Renal cortex interstitium (tissue), 15 donors: Measurements from ENCODE around the gene LARGE1. TPM values are rescaled to one million over a fixed set of nuclear protein-coding genes. Genes with fewer than 3 reads are reported as not detected.

Experiments
- DNase-seq, 11 donors: peaks; one replicate each; pipeline ENCODE4 v3.0.0-alpha.2; 2013; ENCODE audit warnings: low read depth in 9 of 11, low spot score in 4 of 11; ENCODE audit errors: extremely low read depth in 1 of 11
- long read RNA-seq, 16 experiments: transcript quantifications; one replicate each; lab custom pipeline, GENCODE V29; 2026
- polyA plus RNA-seq, 3 donors: library from polyadenylated mRNA; unstranded; fragments of 120-200 nt; gene quantifications; one replicate each; pipeline ENCODE4 v1.2.1, GENCODE V29; 2013; ENCODE audit not compliant: insufficient read length in 3 of 3

LARGE1 gene
- polyA plus RNA-seq, result 10 to 100 TPM; 24.6 to 27.8 (median 27.1) TPM
- long read RNA-seq, donor 1, partial matches to known transcripts, result 18 of 18 reads
- long read RNA-seq, donor 1, other reads (novel, unspliced or antisense), result 0 of 18 reads
- long read RNA-seq, donor 2, full-length matches to known transcripts, result 1 of 1 reads
- long read RNA-seq, donor 2, partial matches to known transcripts, result 0 of 1 reads
- long read RNA-seq, donor 2, other reads (novel, unspliced or antisense), result 0 of 1 reads
- long read RNA-seq, donor 3, full-length matches to known transcripts, result 7 of 7 reads
- long read RNA-seq, donor 3, partial matches to known transcripts, result 0 of 7 reads
- long read RNA-seq, donor 3, other reads (novel, unspliced or antisense), result 0 of 7 reads
- long read RNA-seq, donor 4, full-length matches to known transcripts, result 4 of 27 reads
- long read RNA-seq, donor 4, partial matches to known transcripts, result 11 of 27 reads
- long read RNA-seq, donor 4, other reads (novel, unspliced or antisense), result 12 of 27 reads
- long read RNA-seq, donor 5, full-length matches to known transcripts, result 1 of 55 reads
- long read RNA-seq, donor 5, partial matches to known transcripts, result 44 of 55 reads
- long read RNA-seq, donor 5, other reads (novel, unspliced or antisense), result 10 of 55 reads
- long read RNA-seq, donor 6, full-length matches to known transcripts, result 2 of 13 reads
- long read RNA-seq, donor 6, partial matches to known transcripts, result 11 of 13 reads
- long read RNA-seq, donor 6, other reads (novel, unspliced or antisense), result 0 of 13 reads
- long read RNA-seq, donor 7, full-length matches to known transcripts, result 1 of 10 reads
- long read RNA-seq, donor 7, partial matches to known transcripts, result 9 of 10 reads
- long read RNA-seq, donor 7, other reads (novel, unspliced or antisense), result 0 of 10 reads
- long read RNA-seq, donor 8, full-length matches to known transcripts, result 3 of 3 reads
- long read RNA-seq, donor 8, partial matches to known transcripts, result 0 of 3 reads
- long read RNA-seq, donor 8, other reads (novel, unspliced or antisense), result 0 of 3 reads
- long read RNA-seq, donor 9, partial matches to known transcripts, result 11 of 11 reads
- long read RNA-seq, donor 9, other reads (novel, unspliced or antisense), result 0 of 11 reads
- long read RNA-seq, donor 10, full-length matches to known transcripts, result 4 of 10 reads
- long read RNA-seq, donor 10, partial matches to known transcripts, result 6 of 10 reads
- long read RNA-seq, donor 10, other reads (novel, unspliced or antisense), result 0 of 10 reads
- long read RNA-seq, donor 11, full-length matches to known transcripts, result 4 of 4 reads
- long read RNA-seq, donor 11, partial matches to known transcripts, result 0 of 4 reads
- long read RNA-seq, donor 11, other reads (novel, unspliced or antisense), result 0 of 4 reads
- long read RNA-seq, donor 12, full-length matches to known transcripts, result 2 of 2 reads
- long read RNA-seq, donor 12, partial matches to known transcripts, result 0 of 2 reads
- long read RNA-seq, donor 12, other reads (novel, unspliced or antisense), result 0 of 2 reads
- long read RNA-seq, donor 13, full-length matches to known transcripts, result 7 of 34 reads
- long read RNA-seq, donor 13, partial matches to known transcripts, result 20 of 34 reads
- long read RNA-seq, donor 13, other reads (novel, unspliced or antisense), result 7 of 34 reads
- long read RNA-seq, donor 14, full-length matches to known transcripts, result 2 of 9 reads
- long read RNA-seq, donor 14, partial matches to known transcripts, result 7 of 9 reads
- long read RNA-seq, donor 14, other reads (novel, unspliced or antisense), result 0 of 9 reads
- long read RNA-seq, donor 15, full-length matches to known transcripts, result 2 of 2 reads
- long read RNA-seq, donor 15, partial matches to known transcripts, result 0 of 2 reads
- long read RNA-seq, donor 15, other reads (novel, unspliced or antisense), result 0 of 2 reads
- long read RNA-seq, donor 16, full-length matches to known transcripts, result 4 of 39 reads
- long read RNA-seq, donor 16, partial matches to known transcripts, result 26 of 39 reads
- long read RNA-seq, donor 16, other reads (novel, unspliced or antisense), result 9 of 39 reads

DNA sequence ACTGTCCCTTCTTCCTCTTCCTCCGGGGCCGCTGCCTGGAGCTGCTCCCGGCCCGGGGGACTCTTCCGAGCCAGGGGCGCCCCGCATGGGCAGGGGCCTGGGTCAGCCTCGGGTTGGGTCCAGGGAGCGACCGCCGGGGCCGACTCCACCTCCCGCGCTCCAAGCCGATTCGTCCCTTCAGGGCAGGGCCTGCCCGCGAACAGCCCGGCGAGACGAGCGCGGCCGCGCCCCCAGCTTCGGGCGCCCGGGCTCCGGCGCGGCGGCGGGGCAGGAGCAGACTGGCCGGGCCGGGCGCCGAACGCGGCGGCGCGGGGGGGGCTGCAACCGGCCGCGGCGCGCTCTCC is at the start of gene LARGE1:
LARGE1 (minus strand) TSS at position 280 of the 344 bp plus-strand sequence.
- peak in 1 of 11 donors; percentile 27 for DNase-seq

DNA sequence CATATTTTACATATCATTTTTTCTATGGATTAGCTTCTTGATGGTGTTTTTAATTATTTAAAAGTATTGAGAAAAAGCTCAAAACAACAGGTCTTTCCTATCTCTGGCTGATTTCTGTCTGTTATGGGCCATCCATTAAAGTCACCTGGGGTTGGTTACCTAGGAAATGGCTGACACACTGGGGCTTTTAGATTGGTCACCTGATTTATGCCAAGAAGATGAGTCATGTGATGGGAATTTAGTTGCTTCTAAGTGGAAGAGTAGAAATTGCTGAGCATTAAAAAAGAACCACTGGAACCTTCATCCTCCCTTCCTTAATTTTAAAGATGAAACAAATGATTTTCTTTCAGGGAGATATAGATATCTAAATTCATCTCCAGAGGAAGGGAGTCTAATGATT is 48.8 kb upstream of the LARGE1 start:
- DNase-seq, result no peak

DNA sequence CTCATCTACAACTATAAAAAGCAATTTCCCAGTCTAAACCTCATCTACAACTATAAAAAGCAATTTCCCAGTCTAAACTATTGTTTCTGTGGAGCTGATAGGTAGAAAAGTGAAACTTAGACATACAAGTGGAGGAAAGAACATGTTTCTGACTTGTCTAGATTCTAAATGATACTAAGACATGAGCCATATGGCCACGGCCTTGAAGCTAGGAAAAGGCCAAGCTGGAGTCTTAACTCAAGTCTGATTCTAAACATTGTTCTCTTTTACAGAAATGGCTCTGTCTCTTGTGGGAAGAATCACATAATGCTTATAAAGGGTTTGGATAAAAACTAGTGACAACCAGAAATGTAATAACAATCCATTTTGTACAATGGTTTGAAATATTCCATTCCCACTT is 43.8 kb upstream of the LARGE1 start:
- DNase-seq, result peak in 5 of 11 donors; percentile 7 to 57 (median 23)

DNA sequence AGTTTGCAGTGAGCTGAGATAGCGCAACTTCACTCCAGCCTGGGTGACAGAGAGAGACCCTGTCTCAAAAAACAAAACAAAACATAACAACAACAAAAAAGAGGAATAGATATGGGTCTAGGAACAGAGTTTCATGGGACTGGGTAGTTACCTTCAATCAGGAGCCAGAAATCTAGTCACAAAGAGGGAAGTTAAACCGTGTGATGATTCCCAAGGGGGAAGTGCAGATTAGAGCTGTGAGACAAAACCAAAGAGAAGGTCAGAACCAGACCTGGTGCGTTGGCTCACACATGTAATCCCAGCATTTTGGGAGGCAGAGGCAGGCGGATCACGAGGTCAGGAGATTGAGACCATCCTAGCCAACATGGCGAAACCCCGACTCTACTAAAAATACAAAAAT is 42.1 kb upstream of the LARGE1 start:
- DNase-seq, result no peak

DNA sequence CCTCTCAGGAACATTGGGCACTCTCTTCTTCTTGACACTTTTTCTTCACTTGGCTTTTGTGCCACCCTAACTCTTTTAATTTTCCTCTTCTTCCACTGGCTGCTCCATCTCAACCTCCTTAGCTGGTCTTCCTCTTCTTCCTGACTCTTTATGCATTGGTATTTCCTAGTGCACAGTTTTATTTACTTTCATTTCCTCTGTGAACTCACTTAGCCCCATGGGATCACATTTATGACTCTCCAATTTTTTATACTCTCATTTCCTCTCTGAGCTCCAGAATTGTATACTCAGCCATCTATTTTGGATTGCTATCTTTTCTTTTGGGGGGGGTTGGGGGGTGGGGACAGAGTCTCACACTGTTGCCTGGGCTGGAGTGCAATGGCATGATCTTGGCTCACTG is 38.5 kb upstream of the LARGE1 start:
- peak in 1 of 11 donors; percentile 8 for DNase-seq

DNA sequence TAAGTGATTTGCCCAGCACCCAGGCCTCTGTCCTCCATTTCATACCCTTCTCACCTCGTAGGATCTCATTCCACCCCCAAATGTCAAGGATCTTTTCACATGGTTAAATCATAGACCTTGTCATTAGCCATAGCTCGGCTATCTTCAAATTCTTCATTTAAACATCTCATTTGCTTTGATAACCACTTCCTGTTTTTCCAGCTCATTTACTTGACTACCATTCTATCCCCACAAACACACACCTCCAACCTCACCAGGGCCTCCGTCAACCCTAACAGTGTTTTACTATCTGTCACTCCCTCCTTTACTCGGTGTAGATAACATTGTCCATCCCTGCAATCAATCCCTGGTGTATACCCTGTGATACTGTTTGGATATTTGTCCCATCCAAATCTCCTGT is 36.8 kb upstream of the LARGE1 start:
- DNase-seq, result no peak

DNA sequence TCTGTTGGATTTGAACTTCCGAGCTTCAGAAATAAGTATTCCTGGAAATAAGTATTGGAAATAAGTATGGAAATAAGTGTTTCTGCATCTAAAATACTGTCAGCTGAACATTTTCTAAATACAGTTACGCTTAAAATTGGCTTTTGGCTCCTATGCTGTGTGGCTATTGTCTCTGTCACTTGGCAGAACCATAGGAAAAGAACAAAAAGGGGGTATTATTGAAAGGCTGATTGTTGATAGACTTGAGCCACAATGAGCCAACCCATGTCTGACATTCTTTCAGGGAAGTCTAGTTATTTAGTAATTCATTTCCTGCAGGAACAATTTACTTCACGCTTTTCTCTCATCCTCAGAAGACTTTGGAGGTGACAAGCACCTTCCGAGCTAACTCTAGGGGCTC is 32.5 kb upstream of the LARGE1 start:
- DNase-seq, result no peak

DNA sequence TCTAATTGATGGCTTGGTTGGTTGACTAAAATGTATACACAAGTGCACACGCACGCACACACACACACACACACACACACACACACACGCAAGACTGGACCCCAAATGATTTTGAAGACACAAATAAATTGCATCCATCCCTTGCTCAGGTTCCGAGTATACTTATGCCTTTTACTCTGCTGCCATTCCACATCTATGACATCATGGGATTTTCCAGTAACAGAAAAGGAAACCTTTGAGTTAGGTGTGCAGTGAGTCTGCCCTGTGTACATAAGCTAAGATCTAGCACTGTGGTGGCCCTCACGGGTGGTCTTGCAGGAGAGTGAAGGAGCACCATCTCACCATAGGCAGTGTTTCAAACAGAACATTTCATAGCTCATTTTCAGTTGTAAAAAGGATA is 20.5 kb upstream of the LARGE1 start:
- no peak for DNase-seq

DNA sequence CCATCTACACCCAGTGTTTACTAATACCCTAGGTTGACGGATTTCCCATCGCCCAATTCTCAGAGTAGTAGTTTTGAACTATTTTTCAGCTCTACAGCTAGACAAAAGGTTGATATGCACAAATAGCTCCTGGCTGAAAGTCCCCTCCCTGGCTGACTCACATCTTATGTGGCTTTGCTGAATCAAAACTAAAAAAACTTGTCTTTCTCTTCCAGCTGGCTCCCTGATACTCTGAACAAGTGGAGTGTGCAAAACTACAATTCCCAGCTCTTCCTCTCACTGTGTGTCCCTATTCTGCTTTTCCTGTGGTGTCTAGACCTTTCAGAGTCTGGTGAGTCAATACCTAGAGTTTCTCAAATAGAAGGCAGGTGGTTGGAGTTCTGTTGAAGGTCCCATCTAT is 12.7 kb upstream of the LARGE1 start:
- no peak for DNase-seq

DNA sequence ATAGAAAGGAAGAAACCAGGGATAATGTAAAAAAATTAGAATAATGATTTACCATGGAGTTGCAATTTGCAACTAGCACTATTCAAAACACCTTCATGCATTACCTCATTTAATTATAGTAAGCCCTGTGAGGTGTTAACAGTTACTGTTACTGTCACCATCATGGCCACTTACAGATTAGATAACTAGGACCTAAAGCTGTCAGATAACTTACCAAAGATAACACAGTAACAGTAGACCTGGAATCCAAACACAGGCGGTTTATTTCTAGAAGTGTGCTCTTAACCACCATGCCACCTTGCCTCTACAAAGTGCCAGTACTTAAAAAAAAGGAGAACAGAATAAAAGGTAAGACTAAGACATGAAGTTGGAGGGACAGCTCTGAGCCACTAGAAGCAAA is 11.1 kb upstream of the LARGE1 start:
- no peak for DNase-seq

DNA sequence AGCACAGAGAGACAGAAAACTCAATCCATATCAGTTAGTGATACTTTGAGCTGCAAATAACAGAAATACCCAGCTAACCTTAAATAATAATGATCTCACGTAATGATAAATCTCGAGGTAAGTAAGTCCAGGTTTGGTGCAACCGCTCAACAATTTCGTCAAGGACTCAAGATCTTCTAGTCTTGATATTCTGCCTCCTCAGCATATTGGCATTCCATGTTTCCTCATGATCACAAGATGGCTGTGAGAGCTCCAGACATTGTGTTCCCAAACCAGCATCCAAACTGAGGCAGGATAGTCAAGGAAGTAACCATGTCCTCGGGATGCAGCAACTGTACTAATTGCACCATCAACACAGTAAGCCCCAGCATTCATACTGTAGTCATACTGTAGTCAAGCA is 7.5 kb upstream of the LARGE1 start:
- no peak for DNase-seq

DNA sequence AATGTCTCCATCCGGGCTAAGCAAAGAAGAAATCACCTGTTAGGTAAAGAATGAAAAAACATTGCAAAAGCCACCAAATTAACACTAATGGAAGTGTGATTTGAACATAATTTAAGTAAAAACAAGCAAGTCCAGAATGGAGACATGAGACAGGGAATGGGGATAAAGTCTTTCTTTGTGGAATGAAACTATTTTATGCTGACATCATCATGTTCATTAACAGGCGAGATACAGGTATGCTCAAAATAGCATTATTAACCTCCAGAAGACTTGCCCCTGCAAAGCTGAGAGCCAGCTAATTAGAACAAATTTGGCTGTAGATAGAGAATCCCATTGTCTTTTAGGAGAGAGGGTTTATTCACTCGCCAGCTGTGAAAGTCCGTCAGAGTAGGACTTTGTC is 4.9 kb upstream of the LARGE1 start:
- DNase-seq, result no peak

DNA sequence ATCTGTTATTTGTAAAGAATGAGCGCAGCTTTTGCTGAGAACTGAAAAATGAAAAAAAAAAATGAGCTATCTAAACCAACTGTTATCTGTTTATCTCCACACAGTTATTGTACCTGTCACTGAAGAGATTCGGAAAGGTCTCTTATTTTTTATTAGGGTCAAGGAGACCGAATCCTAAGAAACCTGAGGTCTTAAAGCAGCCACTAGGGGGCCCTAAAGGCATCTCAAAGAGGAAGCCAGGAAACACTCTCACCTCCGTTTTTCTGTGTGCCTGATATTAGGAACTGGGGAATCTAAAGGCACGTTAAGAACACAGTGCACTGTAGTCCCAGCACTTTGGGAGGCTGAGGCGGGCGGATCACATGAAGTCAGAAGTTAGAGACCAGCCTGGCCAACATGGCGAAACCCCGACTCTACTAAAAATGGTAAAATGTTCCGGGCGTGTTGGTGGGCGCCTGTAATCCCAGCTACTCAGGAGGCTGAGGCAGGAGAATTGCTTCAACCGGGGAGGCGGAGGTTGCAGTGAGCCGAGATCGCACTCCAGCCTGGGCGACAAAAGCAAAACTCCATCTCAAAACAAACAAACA is 3.5 kb upstream of the LARGE1 start:
- DNase-seq, result peak in 7 of 11 donors; percentile 60 to 84 (median 73)

DNA sequence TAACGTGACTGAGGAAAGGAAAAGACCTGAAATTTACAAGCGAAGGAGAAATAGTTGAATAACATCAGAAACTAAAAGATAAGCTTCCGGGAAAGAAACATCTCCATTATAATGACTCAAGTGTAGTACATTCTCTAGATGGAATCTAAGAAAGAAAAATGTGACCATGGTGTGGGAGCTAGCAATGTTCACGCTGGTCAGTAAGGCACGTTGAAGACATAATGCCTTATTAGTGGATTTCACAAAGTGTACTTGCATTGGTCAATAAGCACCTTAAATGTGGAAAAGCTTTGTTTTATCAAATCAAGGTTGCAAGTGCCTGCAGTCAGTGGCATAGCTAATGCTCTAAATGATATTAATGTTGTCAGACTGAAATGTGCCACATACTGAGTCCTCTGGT is 2.8 kb upstream of the LARGE1 start:
- no peak for DNase-seq

DNA sequence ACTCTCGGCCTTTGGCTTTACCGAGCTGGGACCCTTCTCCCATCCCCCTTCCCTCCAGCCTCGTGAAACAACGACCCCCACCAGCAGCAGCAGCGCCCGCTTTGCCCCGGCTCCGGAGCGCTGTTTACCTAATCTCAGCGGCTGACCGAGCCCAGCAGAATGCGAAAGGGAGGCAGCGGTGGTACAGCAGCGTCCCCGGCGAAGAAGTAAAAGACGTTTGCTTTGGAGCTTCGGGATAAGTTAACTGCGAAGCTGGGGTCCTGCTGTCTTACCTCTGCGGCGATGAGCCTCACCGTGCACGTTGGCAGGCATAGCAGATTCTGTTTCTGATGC is 2.0 kb upstream of the LARGE1 start:
- DNase-seq, result peak in 2 of 11 donors; percentile 32 to 38

DNA sequence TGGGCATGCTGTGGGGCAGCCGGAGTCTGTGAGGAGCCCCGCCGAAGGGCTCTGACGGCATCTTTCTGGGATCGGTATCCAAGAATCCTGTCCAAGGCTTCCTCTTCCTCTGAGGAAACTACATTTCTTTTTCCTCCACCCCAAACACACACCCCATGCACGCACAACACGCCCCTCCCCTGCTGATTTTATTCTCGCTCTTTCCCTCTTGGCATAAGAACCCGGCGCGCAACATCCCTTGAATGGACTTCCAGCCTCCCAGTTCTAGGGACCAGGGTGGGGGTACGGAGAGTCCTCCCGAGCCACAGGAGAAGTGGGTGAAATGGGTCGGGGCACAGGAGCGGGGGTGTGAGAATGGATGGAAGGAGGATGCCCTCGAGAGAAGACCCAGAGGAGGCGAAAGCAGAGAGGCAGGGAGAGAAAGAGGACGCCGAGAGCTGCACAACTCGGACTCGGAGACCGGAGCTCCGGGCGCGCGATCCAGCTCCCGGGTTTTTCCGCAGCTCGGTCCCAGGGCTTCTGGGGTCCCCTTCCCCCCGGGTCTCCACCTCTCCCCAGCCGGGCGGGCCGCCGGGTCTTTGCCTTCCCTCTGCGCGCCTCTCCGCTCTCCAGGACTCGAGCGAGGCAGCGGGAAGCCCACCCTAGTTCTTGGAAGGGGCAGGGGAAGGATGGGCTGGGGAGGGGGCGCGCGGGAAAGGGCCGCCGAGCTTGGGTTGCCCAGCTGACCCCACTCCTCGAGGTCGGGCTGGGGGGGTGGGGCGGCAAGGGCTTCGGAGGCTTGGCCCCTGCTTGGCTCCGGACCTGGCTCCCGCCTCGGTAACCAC is 1.5 kb upstream of the LARGE1 start:
- peak in 6 of 11 donors; percentile 45 to 73 (median 68) for DNase-seq
